ENCODE measurements around the gene OTOGL.

OTOGL gene

GRCh38 chr12:80234667-80235066 lies 135.3 kb downstream of the OTOGL start:
- no peaks in the 10 kb centered on the region for H3K27me3 ChIP-seq (ENCODE audit: insufficient read depth, low read depth)
- no peak for TF ChIP-seq CTCF (conservative IDR thresholded peaks at IDR 0.05; ENCODE audit: low read depth, low read length)
- no peak overlapping the region for H2AFZ ChIP-seq (ENCODE audit: low read depth)
- no peak overlapping the region for H3K4me2 ChIP-seq
- no peak overlapping the region for H3K4me3 ChIP-seq (IDR thresholded peaks at IDR 0.05; ENCODE audit: insufficient read depth, low read depth, low read length)
- no peaks in the 10 kb centered on the region for H3K79me2 ChIP-seq (ENCODE audit: insufficient read depth, low read depth)
- no peaks in the 10 kb centered on the region for H4K20me1 ChIP-seq (ENCODE audit: insufficient read depth)
- H3K4me1 ChIP-seq (ENCODE audit: low read depth, poor library complexity, severe bottlenecking): peaks cover 13% of the 10 kb centered on the region
- no peaks in the 10 kb centered on the region for H3K36me3 ChIP-seq (ENCODE audit: insufficient read depth)
- H3K9ac ChIP-seq: no peak overlapping the region
- no peak overlapping the region for H3K27ac ChIP-seq

- no peak overlapping the region for H3K4me3 ChIP-seq (IDR thresholded peaks at IDR 0.05; ENCODE audit: insufficient read depth, low read depth, low read length)
- no peaks in the 10 kb centered on the region for H4K20me1 ChIP-seq (ENCODE audit: insufficient read depth)
- H3K9ac ChIP-seq: no peak overlapping the region
- no peaks in the 10 kb centered on the region for H3K27me3 ChIP-seq (ENCODE audit: insufficient read depth, low read depth)
- TF ChIP-seq CTCF (conservative IDR thresholded peaks at IDR 0.05; ENCODE audit: low read depth, low read length): no peak
- no peak overlapping the region for H3K4me2 ChIP-seq
- H3K27ac ChIP-seq: no peak overlapping the region
- peaks cover under 1% of the 10 kb centered on the region for H3K4me1 ChIP-seq (ENCODE audit: low read depth, poor library complexity, severe bottlenecking)
- no peaks in the 10 kb centered on the region for H3K79me2 ChIP-seq (ENCODE audit: insufficient read depth, low read depth)
- H2AFZ ChIP-seq (ENCODE audit: low read depth): no peak overlapping the region
- H3K36me3 ChIP-seq (ENCODE audit: insufficient read depth): no peaks in the 10 kb centered on the region
Observed at GRCh38 chr12:80235944-80236343, 136.6 kb downstream of the OTOGL start.

GRCh38 chr12:80239867-80240266 lies 140.5 kb downstream of the OTOGL start:
- H3K27ac ChIP-seq: no peak overlapping the region
- no peaks in the 10 kb centered on the region for H3K36me3 ChIP-seq (ENCODE audit: insufficient read depth)
- no peak overlapping the region for H3K4me3 ChIP-seq (IDR thresholded peaks at IDR 0.05; ENCODE audit: insufficient read depth, low read depth, low read length)
- H2AFZ ChIP-seq (ENCODE audit: low read depth): no peak overlapping the region
- H3K79me2 ChIP-seq (ENCODE audit: insufficient read depth, low read depth): no peaks in the 10 kb centered on the region
- H3K4me1 ChIP-seq (ENCODE audit: low read depth, poor library complexity, severe bottlenecking): no peaks in the 10 kb centered on the region
- H3K9ac ChIP-seq: no peak overlapping the region
- no peaks in the 10 kb centered on the region for H4K20me1 ChIP-seq (ENCODE audit: insufficient read depth)
- no peaks in the 10 kb centered on the region for H3K27me3 ChIP-seq (ENCODE audit: insufficient read depth, low read depth)
- TF ChIP-seq CTCF (conservative IDR thresholded peaks at IDR 0.05; ENCODE audit: low read depth, low read length): no peak
- H3K4me2 ChIP-seq: no peak overlapping the region

GRCh38 chr12:80241576-80242273 lies 142.4 kb downstream of the OTOGL start:
- H3K27me3 ChIP-seq (ENCODE audit: insufficient read depth, low read depth): no peaks in the 10 kb centered on the region
- no peaks in the 10 kb centered on the region for H3K36me3 ChIP-seq (ENCODE audit: insufficient read depth)
- TF ChIP-seq CTCF (conservative IDR thresholded peaks at IDR 0.05; ENCODE audit: low read depth, low read length): no peak
- no peak overlapping the region for H3K27ac ChIP-seq
- H2AFZ ChIP-seq (ENCODE audit: low read depth): no peak overlapping the region
- H3K4me1 ChIP-seq (ENCODE audit: low read depth, poor library complexity, severe bottlenecking): no peaks in the 10 kb centered on the region
- H3K4me3 ChIP-seq (IDR thresholded peaks at IDR 0.05; ENCODE audit: insufficient read depth, low read depth, low read length): no peak overlapping the region
- H3K9ac ChIP-seq: no peak overlapping the region
- H3K4me2 ChIP-seq: no peak overlapping the region
- H3K79me2 ChIP-seq (ENCODE audit: insufficient read depth, low read depth): no peaks in the 10 kb centered on the region
- H4K20me1 ChIP-seq (ENCODE audit: insufficient read depth): no peaks in the 10 kb centered on the region

All from KMS-11 (cell line).